HG02870 (cell line): ENCODE data around the gene KCNMB3.
"Not testable (repeated sequence)": the region's sequence is repeated elsewhere in the genome, so short reads cannot be mapped to it uniquely, and the experiment has no call there.

Source experiments
- ATAC-seq: cut with Tn5 transposase; IDR thresholded peaks from one replicate; pipeline ENCODE4 v1.9.1; 2021; ENCODE audit warnings: mild to moderate bottlenecking, moderate library complexity; ENCODE audit not compliant: unreplicated experiment

The KCNMB3 gene

GRCh38 chr3:179250803-179251476 is at the start of gene KCNMB3:
Gene KCNMB3, minus strand, starts transcription at chr3:179251114. Its CDS starts 124 bp downstream, at chr3:179250990.
- no peak for ATAC-seq

GRCh38 chr3:179299999-179300613 is 49.2 kb upstream of the KCNMB3 start:
- ATAC-seq = peak; percentile 94

- ATAC-seq = no peak
Observed at GRCh38 chr3:179299316-179299715, 48.4 kb upstream of the KCNMB3 start.

- ATAC-seq = no peak
Observed at GRCh38 chr3:179297971-179298725, 47.2 kb upstream of the KCNMB3 start.

GRCh38 chr3:179292450-179292849 is 41.5 kb upstream of the KCNMB3 start:
- ATAC-seq = no peak

GRCh38 chr3:179289295-179289694 is 38.4 kb upstream of the KCNMB3 start:
- no peak for ATAC-seq

GRCh38 chr3:179288845-179289244 is 37.9 kb upstream of the KCNMB3 start:
- no peak for ATAC-seq

- no peak for ATAC-seq
Observed at GRCh38 chr3:179286331-179286730, 35.4 kb upstream of the KCNMB3 start.

GRCh38 chr3:179281825-179282224 is 30.9 kb upstream of the KCNMB3 start:
- ATAC-seq = no peak

- no peak for ATAC-seq
Observed at GRCh38 chr3:179279837-179280236, 28.9 kb upstream of the KCNMB3 start.

- ATAC-seq = no peak
Observed at GRCh38 chr3:179278932-179279693, 28.2 kb upstream of the KCNMB3 start.

GRCh38 chr3:179278151-179278550 is 27.2 kb upstream of the KCNMB3 start:
- ATAC-seq = no peak

GRCh38 chr3:179276743-179277142 is 25.8 kb upstream of the KCNMB3 start:
- ATAC-seq = no peak

- no peak for ATAC-seq
Observed at GRCh38 chr3:179276001-179276400, 25.1 kb upstream of the KCNMB3 start.

GRCh38 chr3:179274434-179274833 is 23.5 kb upstream of the KCNMB3 start:
- ATAC-seq = not testable (repeated sequence)

- no peak for ATAC-seq
Observed at GRCh38 chr3:179272385-179272784, 21.5 kb upstream of the KCNMB3 start.

- no peak for ATAC-seq
Observed at GRCh38 chr3:179269152-179269707, 18.3 kb upstream of the KCNMB3 start.

GRCh38 chr3:179268400-179269051 is 17.6 kb upstream of the KCNMB3 start:
- no peak for ATAC-seq

- ATAC-seq = no peak
Observed at GRCh38 chr3:179266701-179267211, 15.8 kb upstream of the KCNMB3 start.

GRCh38 chr3:179265875-179266274 is 15.0 kb upstream of the KCNMB3 start:
- ATAC-seq = peak; percentile 52
